Glomerular endothelial cell (primary cell): ENCODE results near the gene SMC1B. TPM values are rescaled to one million over a fixed set of nuclear protein-coding genes. Genes with fewer than 3 reads are reported as not detected.
"Not testable (repeated sequence)": the region's sequence is repeated elsewhere in the genome, so short reads cannot be mapped to it uniquely, and the experiment has no call there.

Source experiments
- DNase-seq: peaks from one replicate; pipeline ENCODE4 v3.0.0-alpha.2; 2011; ENCODE audit warnings: low read depth, low spot score; ENCODE audit errors: extremely low read depth
- total RNA-seq: library from RNA; depleted of rRNA; stranded (reverse); fragments of >200 nt; gene quantifications from 2 replicates; pipeline ENCODE4 v1.2.3, GENCODE V29; 2015

SMC1B gene
- not detected in 2 replicates for total RNA-seq

DNA sequence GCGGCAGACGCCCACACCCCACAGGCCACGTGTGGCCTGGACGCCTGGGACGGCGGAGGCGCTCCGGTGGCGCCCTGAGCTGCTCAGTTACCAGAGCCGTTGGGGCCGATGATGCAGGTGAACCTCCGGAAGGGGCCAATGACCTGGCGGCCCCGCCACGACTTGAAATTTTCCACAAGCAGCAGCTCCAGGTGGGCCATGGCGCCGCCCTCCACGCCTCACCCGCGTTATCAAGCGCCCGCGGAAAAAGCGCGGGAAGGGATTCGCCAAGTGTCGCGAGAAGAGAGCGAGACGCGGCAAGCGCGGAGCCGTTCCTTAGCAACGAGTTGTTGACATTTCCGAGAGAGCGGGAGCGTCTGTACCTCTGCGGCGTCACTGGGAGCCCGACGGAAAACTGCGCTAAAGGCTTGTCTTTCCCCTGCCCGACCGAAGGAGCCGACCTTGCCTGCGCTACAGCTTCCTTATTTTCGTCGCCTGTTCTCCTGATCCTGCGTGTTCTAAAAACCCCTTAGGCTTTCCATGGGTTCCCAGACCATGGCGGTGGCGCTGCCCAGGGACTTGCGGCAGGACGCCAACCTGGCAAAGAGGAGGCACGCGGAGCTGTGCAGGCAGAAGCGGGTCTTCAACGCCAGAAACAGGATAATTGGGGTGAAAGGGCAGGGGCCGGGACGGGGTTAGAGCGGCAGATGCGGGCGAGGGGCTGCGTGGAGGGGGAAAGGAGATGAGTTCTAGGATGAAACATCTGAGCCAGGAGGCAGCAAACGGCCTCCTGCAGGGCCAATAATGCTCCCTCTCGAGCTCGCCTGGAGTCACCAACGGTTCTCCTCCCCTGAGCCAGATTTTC lies at the start of gene SMC1B, which contains the start of gene RIBC2:
Gene SMC1B (minus strand): TSS at position 232 of the 844 bp plus-strand sequence. CDS start 32 bp downstream, at position 200.
Gene RIBC2 (plus strand): TSS at position 326 of the 844 bp plus-strand sequence. CDS start 194 bp downstream, at position 520.
- peak; percentile 39 for DNase-seq

- no peak for DNase-seq
These were observed 48.7 kb upstream of the SMC1B start for GRCh38 chr22:45462034-45462655.

DNA sequence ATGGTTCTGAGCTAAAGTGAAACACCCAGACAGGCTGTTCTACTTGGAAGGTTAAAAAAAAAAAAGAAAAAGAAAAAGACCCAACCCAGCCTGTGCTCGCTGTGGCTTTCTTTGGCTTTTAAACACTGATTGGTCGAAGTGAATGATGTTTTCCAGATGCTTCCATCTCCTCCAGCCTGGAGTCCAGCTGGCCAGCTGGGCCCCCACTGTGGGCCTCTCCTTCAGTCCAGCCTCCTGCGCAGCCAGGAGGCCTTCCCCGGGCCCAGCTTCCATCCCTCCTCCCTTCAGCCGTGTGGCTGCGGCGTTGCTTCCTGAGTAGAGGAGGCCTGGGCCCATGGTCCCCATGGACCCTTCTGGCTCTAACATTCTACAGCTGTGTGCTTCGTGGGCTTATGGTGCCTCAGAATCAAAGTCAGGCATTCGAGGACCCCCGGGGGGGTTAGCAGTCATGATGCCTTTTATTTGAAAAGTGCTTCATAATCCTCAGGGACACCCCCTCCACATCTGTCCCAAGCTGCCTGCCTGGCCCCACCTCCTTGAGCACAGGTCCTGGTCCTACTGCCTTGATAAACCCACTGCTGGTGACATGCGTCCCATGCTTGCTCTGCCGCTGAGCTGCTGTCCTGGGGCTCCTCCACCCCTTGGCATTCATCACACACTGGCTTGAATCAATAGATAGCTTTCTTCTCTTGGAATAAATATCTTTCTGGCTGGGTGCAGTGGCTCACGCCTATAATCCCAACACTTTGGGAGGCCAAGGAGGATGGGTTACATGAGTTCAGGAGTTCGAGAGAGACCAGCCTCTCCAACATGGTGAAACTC lies 47.1 kb upstream of the SMC1B start:
- no peak for DNase-seq

- no peak for DNase-seq
These were observed 45.8 kb upstream of the SMC1B start for GRCh38 chr22:45459235-45459634.

DNA sequence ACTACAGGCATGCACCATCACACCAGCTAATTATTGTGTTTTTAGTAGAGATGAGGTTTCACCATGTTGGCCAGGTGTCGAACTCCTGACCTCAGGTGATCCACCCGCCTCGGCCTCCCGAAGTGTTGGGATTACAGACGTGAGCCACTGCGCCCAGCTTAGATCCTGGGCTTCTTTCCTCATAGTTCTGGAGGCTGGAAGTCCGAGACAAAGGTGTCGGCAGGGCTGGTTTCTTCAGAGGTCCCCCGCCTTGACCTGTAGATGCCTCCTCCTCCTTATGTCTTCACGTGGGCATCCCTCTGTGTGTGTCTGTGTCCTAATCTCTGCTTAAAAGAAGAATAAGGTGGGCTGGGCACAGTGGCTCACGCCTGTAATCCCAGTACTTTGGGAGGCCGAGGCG lies 45.1 kb upstream of the SMC1B start:
- no peak for DNase-seq

GRCh38 chr22:45456811-45457210 lies 43.4 kb upstream of the SMC1B start:
- DNase-seq: no peak

GRCh38 chr22:45455621-45456020 lies 42.2 kb upstream of the SMC1B start:
- DNase-seq: no peak

DNA sequence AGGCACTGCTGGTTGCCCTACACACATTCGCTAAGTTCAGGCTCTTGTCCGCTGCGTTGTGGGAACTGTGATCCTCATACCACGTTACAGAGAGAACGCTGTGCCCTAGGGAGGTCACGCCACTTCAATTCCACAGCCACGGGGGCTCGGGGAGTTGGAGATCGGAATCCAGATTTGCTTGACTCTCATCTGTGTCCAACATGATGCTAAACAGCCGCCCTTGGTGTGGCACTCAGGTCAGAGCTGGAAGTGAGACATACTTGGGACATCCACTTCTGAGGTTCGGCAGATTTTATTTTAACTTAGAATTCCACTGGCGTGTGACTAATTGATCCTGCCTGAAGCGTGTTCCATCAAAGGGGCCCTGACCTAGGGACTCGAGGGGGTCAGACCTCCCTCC lies 41.8 kb upstream of the SMC1B start:
- DNase-seq: no peak

DNA sequence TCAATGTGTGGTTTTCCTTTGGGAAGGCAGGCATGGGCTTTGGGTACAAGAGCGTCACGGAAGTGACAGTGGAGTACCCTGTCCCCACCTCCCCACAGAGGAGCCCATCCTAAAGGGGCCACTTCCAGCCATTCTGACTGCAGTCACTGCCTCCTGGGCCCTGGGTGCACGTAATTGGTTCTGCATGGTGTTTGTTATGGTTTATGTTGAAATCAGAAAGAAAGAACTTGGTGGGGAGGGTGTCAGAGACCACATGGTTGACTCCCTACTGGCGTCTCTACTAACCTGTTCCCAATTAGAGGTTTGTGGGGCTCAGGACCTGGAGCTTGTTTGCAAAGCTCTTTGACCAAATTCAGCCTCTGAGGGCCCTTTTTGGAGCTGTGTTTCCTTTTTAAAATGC lies 40.9 kb upstream of the SMC1B start:
- DNase-seq: no peak

GRCh38 chr22:45453764-45454163 lies 40.4 kb upstream of the SMC1B start:
- no peak for DNase-seq

DNA sequence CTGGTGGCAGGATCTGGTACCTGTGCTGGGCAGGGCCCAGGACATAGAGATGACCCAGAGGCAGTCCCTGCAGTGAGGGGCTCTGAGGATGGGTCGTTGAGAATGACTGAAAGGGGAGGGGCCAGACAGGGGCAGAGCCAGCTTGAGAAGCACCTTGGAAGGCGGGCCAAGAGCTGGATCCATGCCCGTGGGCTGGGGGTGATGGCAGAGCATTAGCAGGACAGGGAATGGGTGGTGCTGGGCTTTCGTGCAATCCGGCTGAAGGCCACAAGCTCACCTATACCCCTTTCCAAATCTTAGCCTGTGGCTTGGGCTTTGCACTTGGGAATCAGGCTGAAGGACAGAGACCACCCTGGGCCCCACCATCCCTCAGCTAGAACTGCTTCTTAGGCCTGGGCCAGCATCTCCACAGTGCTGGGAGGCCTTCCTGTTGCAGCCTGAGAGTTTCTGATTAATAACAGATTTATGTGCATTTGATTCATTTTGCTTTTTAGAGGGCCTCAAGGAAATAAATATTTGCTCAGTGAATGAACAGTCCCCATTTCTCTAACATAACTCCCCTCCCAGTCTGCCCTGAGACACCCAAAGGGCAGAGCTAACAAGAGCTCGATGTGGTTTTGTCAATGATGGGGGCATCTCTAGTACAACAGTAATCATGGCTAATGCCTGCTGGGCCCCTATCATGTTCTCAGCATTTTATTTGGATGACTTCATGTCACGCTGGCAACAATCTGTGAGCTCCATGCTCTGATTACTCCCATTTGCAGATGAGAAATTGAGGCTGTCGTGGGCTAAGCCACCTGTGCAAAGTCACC lies 39.4 kb upstream of the SMC1B start:
- no peak for DNase-seq

DNA sequence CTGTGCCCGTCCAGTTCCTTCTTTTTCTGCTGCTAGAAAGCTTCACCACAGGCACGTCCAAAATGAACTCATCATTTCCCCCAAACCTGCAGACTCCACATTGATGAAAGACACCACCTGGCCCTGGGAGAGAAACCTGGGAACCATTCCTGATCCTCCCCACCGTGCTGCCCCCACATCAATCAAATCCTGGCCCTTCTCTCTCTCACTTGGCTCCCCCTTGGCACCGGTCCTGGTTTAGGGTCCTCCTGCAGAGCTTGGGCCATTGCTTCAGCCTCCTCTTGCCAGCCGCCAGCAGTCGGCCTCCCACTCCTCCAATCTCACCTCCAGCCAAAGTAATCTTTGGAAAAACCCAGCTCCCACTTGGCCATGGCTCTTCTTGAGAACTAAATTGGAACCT lies 38.6 kb upstream of the SMC1B start:
- no peak for DNase-seq

DNA sequence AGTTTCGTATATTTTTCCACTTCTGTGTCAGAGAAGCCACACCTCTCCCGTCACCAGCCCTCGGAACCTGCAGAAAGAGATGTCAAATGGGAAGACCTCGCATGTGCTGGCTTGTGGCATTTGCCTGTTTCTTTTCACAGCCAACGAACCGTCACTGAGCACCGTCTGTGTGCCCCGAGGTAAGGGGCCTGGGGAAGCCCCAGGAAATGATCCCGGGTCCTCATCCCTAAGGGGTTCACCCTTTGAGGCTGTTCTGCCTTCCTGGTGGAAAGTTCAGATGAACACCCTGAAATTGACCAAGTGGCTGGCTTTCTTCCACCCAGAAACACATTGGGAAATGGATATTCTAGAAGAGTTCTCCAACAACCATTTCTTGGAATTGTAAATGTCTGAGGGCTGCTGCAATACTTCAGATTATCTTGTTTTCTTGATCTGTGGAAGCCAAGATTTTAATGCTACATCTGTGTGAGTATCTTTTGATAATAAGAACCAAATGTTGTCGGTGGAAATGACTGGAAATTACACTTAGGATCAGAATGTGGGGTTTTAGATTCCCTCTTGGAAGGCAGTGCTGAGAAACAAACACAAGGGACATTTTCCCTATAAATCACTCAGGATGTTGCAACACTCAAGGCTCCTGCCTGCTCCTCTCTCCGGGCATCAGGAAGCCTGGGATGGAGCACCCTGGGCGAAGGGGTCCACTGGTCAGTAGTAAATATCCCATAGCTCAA lies 37.7 kb upstream of the SMC1B start:
- DNase-seq: no peak

DNA sequence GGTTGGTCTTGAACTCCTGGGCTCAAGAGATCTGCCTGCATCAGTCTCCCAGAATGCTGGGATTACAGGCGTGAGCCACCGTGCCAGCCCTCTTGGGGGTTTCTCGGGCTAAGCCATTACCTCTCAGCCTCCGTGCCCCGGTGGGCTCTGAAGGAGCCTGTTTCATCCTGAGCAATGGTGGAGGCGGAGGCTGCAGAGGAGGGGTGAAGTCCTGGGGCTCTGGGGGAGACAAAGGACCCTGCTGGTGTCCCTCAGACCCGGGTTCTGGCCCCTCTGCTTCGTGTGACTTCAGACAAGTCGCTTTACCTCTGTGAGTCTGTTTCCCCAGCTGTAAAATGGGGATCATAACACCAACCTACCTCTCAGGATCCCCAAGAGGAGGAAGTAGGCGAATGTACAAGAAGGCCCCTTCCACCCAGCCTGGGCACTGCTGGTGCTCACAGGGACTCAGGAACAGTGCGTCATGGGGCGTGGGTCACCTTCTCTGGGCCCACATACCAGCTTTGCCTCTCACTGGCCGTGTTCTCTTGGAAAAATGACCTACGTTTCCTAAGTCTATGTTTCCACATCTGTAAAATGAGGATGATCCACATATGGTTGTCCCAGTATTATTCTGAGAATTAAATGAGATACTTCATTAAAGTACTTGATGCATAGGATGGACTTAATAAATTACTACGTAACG lies 36.8 kb upstream of the SMC1B start:
- DNase-seq: no peak

- not testable (repeated sequence) for DNase-seq
These were observed 36.0 kb upstream of the SMC1B start for GRCh38 chr22:45449442-45449841.

- DNase-seq: no peak
These were observed 35.0 kb upstream of the SMC1B start for GRCh38 chr22:45448431-45448830.

DNA sequence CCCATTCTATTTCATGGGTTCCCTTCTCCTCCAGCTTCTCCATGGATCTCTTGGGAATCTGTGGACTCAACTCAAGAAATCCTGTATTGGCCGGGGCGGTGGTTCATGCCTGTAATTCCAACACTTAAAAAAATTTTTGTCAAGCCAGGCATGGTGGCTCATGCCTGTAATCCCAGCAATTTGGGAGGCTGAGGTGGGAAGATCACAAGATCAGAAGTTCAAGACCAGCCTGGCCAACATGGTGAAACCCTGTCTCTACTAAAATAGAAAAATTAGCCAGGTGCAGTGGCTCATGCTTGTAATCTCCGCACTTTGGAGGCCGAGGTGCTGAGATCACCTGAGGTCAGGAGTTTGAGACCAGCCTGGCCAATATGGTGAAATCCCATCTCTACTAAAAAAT lies 34.2 kb upstream of the SMC1B start:
- not testable (repeated sequence) for DNase-seq

GRCh38 chr22:45446216-45446615 lies 32.8 kb upstream of the SMC1B start:
- no peak for DNase-seq

DNA sequence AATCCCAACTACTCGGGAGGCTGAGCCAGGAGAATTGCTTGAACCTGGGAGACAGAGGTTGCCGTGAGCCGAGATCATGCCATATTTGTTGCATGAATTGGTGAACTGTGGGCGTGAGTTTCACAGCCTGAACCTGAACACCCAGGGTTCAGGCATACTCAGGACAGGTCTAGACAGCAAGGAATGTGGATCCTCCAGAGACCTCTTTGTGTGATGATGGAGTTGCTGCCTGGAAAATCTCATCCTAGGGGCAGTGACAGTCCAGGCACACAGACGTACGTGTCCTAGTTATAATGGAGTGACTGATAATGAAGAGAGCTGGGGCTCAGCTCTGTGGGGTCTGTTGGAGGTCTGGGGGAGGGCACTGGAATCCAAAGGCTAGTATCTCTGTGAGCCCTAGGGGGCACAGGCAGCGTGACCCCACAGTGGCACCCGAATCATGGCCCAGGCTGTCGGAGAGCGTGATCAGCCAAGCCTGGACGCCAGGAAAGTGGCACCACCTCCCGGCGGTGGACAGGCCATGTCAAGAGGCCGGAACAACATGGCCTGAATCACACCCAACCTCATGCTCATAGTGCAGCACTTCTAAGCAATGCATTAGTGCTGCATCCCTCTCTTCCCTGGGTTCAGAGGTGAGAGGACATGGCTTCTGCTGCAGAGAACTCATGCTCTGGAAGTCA lies 31.8 kb upstream of the SMC1B start:
- no peak for DNase-seq
